Measurements from ENCODE around the gene EIF4G1. TPM values are rescaled to one million over a fixed set of nuclear protein-coding genes. Genes with fewer than 3 reads are reported as not detected.

The EIF4G1 gene
- total and polyA plus RNA-seq, 7 donors: 62.9 to 249 (median 168) TPM

DNA sequence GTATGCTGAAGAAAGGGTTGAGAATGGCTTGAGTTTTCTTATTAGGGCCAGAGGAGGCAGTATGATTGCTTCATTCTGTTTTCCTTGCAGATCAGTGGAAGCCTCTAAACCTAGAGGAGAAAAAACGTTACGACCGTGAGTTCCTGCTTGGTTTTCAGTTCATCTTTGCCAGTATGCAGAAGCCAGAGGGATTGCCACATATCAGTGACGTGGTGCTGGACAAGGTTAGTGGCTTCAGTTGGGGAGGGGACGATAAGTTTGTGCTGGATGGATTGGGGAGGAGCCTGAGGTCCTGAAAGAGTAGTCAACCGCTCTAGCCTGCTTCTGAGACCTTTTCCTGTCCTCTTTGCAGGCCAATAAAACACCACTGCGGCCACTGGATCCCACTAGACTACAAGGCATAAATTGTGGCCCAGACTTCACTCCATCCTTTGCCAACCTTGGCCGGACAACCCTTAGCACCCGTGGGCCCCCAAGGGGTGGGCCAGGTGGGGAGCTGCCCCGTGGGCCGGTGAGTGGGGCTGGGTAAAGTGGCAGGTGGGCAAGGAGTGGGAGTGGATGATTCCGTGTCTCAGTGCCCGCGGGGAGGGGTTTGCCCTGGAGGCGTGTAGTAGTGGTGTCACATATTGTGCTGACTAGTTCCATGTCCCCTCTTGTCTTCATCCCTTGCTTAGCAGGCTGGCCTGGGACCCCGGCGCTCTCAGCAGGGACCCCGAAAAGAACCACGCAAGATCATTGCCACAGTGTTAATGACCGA, 8.5 kb downstream of the EIF4G1 start:
- DNase-seq: no peak
- Histone ChIP-seq H3K36me3 (peaks cover 72 to 84% (median 80%) of the 10 kb centered on the region in 4 donors), H3K27me3 (no peaks in the 10 kb centered on the region), H3K4me3 (no peak overlapping the region), H3K9me3 (no peaks in the 10 kb centered on the region), H3K4me1 (peaks cover 0 to 46% (median 45%) of the 10 kb centered on the region in 4 donors), H3K27ac (peak overlapping the region; percentile 52 to 99 (median 98))
- intact Hi-C loops (cut with DNase I): no loop called here
- TF ChIP-seq, protein P1, sequence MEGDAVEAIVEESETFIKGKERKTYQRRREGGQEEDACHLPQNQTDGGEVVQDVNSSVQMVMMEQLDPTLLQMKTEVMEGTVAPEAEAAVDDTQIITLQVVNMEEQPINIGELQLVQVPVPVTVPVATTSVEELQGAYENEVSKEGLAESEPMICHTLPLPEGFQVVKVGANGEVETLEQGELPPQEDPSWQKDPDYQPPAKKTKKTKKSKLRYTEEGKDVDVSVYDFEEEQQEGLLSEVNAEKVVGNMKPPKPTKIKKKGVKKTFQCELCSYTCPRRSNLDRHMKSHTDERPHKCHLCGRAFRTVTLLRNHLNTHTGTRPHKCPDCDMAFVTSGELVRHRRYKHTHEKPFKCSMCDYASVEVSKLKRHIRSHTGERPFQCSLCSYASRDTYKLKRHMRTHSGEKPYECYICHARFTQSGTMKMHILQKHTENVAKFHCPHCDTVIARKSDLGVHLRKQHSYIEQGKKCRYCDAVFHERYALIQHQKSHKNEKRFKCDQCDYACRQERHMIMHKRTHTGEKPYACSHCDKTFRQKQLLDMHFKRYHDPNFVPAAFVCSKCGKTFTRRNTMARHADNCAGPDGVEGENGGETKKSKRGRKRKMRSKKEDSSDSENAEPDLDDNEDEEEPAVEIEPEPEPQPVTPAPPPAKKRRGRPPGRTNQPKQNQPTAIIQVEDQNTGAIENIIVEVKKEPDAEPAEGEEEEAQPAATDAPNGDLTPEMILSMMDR (IDR thresholded peaks at IDR 0.05): no peak
- TF ChIP-seq EP300 (IDR thresholded peaks at IDR 0.05) (no peak), POLR2AphosphoS5 (IDR thresholded peaks at IDR 0.05) (no peak), POLR2A (IDR thresholded peaks at IDR 0.05) (no peak)
- WGBS, 2 donors: 90 to 92% methylated on average over 20 of the region's 20 CpGs

DNA sequence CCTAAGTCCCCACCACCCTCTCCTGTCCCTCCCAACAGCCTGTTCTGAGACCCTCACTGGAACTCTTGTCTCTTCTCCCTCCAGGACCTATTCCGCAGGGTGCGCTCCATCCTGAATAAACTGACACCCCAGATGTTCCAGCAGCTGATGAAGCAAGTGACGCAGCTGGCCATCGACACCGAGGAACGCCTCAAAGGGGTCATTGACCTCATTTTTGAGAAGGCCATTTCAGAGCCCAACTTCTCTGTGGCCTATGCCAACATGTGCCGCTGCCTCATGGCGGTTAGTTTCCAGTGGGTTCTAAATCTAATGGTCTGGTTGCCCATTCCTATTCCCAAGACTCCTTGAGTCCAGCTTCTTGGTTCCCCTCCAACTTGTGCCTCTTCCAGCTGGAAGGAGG, 9.3 kb downstream of the EIF4G1 start:
- intact Hi-C loops (cut with DNase I): no loop called here
- Histone ChIP-seq H3K4me3 (no peak overlapping the region), H3K4me1 (peaks cover 0 to 39% (median 37%) of the 10 kb centered on the region in 4 donors), H3K36me3 (peaks cover 80 to 84% (median 82%) of the 10 kb centered on the region in 4 donors), H3K27ac (peak overlapping the region in 2 of 4 donors; percentile 40 to 98), H3K27me3 (no peaks in the 10 kb centered on the region), H3K9me3 (no peaks in the 10 kb centered on the region)
- DNase-seq: no peak
- 90 to 91% methylated on average over 8 of the region's 8 CpGs for WGBS, 2 donors
- TF ChIP-seq EP300 (IDR thresholded peaks at IDR 0.05) (no peak), POLR2A (IDR thresholded peaks at IDR 0.05) (no peak)
- TF ChIP-seq, protein P1 (IDR thresholded peaks at IDR 0.05): no peak

DNA sequence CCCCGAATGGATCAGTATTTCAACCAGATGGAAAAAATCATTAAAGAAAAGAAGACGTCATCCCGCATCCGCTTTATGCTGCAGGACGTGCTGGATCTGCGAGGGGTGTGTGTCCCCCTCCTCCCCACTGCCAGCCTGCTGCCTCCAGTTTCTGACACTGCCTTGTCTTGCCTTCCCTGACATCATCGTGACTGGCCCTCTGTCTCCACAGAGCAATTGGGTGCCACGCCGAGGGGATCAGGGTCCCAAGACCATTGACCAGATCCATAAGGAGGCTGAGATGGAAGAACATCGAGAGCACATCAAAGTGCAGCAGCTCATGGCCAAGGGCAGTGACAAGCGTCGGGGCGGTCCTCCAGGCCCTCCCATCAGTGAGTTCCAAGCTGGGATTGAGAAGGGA, 10.9 kb downstream of the EIF4G1 start:
- intact Hi-C loops (cut with DNase I): no loop called here
- H3K9me3 ChIP-seq: no peaks in the 10 kb centered on the region
- DNase-seq: no peak
- H3K4me3 ChIP-seq: no peak overlapping the region
- H3K4me1 ChIP-seq: peaks cover 0 to 24% (median 24%) of the 10 kb centered on the region in 4 donors
- H3K36me3 ChIP-seq: peaks cover 94 to 100% (median 98%) of the 10 kb centered on the region in 4 donors
- H3K27ac ChIP-seq: no peak overlapping the region
- 92 to 93% methylated on average over 13 of the region's 13 CpGs for WGBS, 2 donors
- H3K27me3 ChIP-seq: no peaks in the 10 kb centered on the region
- no peak for TF ChIP-seq POLR2A (IDR thresholded peaks at IDR 0.05)
- TF ChIP-seq EP300 (IDR thresholded peaks at IDR 0.05): no peak
- TF ChIP-seq POLR2AphosphoS5 (IDR thresholded peaks at IDR 0.05): no peak
- TF ChIP-seq, protein P1 (IDR thresholded peaks at IDR 0.05): no peak

DNA sequence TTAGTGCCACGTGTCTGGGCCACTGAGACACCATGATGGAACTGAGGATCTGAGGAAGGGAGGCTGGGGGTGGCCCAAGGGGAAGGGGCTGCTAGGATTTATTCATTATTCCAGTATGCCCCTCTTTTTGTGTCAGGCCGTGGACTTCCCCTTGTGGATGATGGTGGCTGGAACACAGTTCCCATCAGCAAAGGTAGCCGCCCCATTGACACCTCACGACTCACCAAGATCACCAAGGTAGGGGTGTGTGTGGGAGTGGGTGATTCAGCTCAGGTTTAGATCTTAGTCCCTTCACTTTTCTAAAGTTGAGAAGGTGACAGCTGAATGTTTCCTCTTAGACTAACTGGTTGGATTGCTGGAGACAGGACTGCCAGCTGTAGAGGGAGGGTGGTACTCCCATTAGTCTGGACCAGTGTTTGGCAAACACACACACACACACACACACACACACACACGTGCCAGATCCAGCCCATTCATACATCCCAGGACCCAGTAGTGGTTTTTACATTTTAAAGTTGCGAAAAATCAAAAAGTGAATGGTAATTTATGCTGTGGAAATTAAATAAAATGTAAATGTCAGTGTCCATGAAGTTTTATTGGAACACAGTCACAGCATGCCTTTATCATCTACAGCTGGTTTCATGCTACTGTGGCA, 11.4 kb downstream of the EIF4G1 start:
- no peak for DNase-seq
- Histone ChIP-seq H3K36me3 (peaks cover 95 to 100% (median 100%) of the 10 kb centered on the region in 4 donors), H3K27ac (no peak overlapping the region), H3K27me3 (no peaks in the 10 kb centered on the region), H3K4me1 (peaks cover 0 to 19% (median 18%) of the 10 kb centered on the region in 4 donors), H3K4me3 (no peak overlapping the region), H3K9me3 (no peaks in the 10 kb centered on the region)
- 78 to 80% methylated on average over 6 of the region's 6 CpGs for WGBS, 2 donors
- intact Hi-C loops (cut with DNase I): no loop called here
- TF ChIP-seq POLR2A (IDR thresholded peaks at IDR 0.05): no peak
- no peak for TF ChIP-seq POLR2AphosphoS5 (IDR thresholded peaks at IDR 0.05)
- TF ChIP-seq, protein P1 (IDR thresholded peaks at IDR 0.05): no peak
- TF ChIP-seq EP300 (IDR thresholded peaks at IDR 0.05): no peak

All from sigmoid colon (tissue), 7 donors.